H1 (cell line): ENCODE measurements around the gene PPIL6.

ENCODE experiments used
- ASH2L ChIP-seq: fragments of 200-600, 300-600 bp; sonication (generic); IDR thresholded peaks from one replicate; pipeline ENCODE4 v1.7.1; 2017; ENCODE audit warnings: low read length
- EGR1 ChIP-seq: IDR thresholded peaks from 2 replicates; pipeline ENCODE4 v1.6.1; 2011; ENCODE audit warnings: low read depth, low read length, borderline replicate concordance
- EZH2 ChIP-seq: fragments of 200-600 bp; sonication (generic); IDR thresholded peaks from 2 replicates; pipeline ENCODE4 v1.7.1; 2012; ENCODE audit warnings: low read depth, mild to moderate bottlenecking, moderate library complexity, low read length, inconsistent platforms; ENCODE audit not compliant: severe bottlenecking
- FOSL1 ChIP-seq: IDR thresholded peaks from 2 replicates; pipeline ENCODE4 v1.6.1; 2011; ENCODE audit warnings: mild to moderate bottlenecking, low read depth, low read length, moderate library complexity; ENCODE audit not compliant: insufficient read depth
- JUN ChIP-seq: IDR thresholded peaks from 2 replicates; pipeline ENCODE4 v1.6.1; 2011; ENCODE audit warnings: low read depth, mild to moderate bottlenecking, improper control_type of control experiment, low read length
- JUND ChIP-seq: IDR thresholded peaks from 2 replicates; pipeline ENCODE4 v1.6.1; 2011; ENCODE audit warnings: mild to moderate bottlenecking, improper control_type of control experiment, low read length
- KDM1A ChIP-seq: fragments of 200-600, 300-600 bp; sonication (generic); IDR thresholded peaks from 2 replicates; pipeline ENCODE4 v1.7.1; 2016; ENCODE audit warnings: mild to moderate bottlenecking, low read length, borderline replicate concordance
- POLR2AphosphoS5 ChIP-seq: IDR thresholded peaks from 2 replicates; pipeline ENCODE4 v1.6.1; 2011; ENCODE audit warnings: low read depth, low read length
- SP1 ChIP-seq: IDR thresholded peaks from 2 replicates; pipeline ENCODE4 v1.6.1; 2011; ENCODE audit warnings: low read depth, low read length
- TAF1 ChIP-seq: IDR thresholded peaks from 2 replicates; pipeline ENCODE4 v1.6.1; 2011; ENCODE audit warnings: mild to moderate bottlenecking, low read depth, low read length
- TF ChIP-seq, protein P1 (sequence below), 3 experiments: IDR thresholded peaks; 1 replicate in 2 of 3; 2 replicates in 1 of 3; pipeline versions ENCODE4 v1.5.1 to v1.6.1; 2011; ENCODE audit warnings: low read length in 3 of 3, mild to moderate bottlenecking in 3 of 3, inconsistent platforms in 2 of 3, low read depth in 1 of 3, moderate library complexity in 1 of 3; ENCODE audit not compliant: insufficient read depth in 1 of 3; ENCODE audit errors: control extremely low read depth in 1 of 3
- TF ChIP-seq, protein P2 (sequence below): IDR thresholded peaks from 2 replicates; pipeline ENCODE4 v1.6.1; 2011; ENCODE audit warnings: low read depth, mild to moderate bottlenecking, low read length; ENCODE audit not compliant: insufficient read depth
- TF ChIP-seq, protein P3 (sequence below): IDR thresholded peaks from 2 replicates; pipeline ENCODE4 v1.6.1; 2011; ENCODE audit warnings: low read length, improper control_type of control experiment
- TF ChIP-seq, protein P4 (sequence below): IDR thresholded peaks from 2 replicates; pipeline ENCODE4 v1.6.1; 2012; ENCODE audit warnings: inconsistent platforms

DNA sequence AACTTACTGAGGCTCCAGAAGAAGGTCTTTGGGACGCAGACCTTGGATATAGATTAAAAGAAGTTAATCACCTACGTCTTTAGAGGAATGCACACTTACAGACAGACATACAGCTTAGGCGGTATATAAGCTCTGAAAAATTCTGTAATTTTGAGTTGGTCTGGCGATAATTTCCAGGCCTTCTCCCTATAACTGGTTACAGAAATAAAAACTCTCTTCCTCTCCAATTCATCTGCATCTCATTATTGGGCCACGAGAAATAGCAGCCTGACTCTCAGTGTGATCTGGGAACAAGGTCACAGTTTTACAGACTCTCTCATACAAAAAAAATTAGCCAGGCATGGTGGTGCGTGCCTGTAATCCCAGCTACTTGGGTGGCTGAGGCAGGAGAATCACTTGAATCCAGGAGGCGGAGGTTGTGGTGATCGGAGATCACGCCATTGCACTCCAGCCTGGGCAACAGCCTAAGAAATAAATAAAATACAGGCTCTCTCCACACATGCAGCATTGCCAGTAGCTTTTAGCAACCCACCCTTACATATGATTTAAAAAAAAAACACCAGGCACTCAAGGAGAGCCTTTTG lies 37.9 kb upstream of the PPIL6 start:
- TF ChIP-seq JUN (no peak), POLR2AphosphoS5 (no peak), SP1 (no peak), EZH2 (no peak), ASH2L (no peak), KDM1A (no peak), JUND (no peak), TAF1 (no peak), FOSL1 (no peak), EGR1 (no peak)
- TF ChIP-seq, protein P1, sequence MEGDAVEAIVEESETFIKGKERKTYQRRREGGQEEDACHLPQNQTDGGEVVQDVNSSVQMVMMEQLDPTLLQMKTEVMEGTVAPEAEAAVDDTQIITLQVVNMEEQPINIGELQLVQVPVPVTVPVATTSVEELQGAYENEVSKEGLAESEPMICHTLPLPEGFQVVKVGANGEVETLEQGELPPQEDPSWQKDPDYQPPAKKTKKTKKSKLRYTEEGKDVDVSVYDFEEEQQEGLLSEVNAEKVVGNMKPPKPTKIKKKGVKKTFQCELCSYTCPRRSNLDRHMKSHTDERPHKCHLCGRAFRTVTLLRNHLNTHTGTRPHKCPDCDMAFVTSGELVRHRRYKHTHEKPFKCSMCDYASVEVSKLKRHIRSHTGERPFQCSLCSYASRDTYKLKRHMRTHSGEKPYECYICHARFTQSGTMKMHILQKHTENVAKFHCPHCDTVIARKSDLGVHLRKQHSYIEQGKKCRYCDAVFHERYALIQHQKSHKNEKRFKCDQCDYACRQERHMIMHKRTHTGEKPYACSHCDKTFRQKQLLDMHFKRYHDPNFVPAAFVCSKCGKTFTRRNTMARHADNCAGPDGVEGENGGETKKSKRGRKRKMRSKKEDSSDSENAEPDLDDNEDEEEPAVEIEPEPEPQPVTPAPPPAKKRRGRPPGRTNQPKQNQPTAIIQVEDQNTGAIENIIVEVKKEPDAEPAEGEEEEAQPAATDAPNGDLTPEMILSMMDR (IDR thresholded peaks at IDR 0.05; ENCODE audit: control extremely low read depth in 1 of 3, insufficient read depth in 1 of 3, low read depth in 1 of 3, low read length in 3 of 3): no peak
- TF ChIP-seq, protein P2, sequence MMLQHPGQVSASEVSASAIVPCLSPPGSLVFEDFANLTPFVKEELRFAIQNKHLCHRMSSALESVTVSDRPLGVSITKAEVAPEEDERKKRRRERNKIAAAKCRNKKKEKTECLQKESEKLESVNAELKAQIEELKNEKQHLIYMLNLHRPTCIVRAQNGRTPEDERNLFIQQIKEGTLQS: no peak
- TF ChIP-seq, protein P3, sequence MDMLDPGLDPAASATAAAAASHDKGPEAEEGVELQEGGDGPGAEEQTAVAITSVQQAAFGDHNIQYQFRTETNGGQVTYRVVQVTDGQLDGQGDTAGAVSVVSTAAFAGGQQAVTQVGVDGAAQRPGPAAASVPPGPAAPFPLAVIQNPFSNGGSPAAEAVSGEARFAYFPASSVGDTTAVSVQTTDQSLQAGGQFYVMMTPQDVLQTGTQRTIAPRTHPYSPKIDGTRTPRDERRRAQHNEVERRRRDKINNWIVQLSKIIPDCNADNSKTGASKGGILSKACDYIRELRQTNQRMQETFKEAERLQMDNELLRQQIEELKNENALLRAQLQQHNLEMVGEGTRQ: no peak
- TF ChIP-seq, protein P4, sequence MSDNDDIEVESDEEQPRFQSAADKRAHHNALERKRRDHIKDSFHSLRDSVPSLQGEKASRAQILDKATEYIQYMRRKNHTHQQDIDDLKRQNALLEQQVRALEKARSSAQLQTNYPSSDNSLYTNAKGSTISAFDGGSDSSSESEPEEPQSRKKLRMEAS: no peak
